Neural progenitor cell (in vitro differentiated cells): ENCODE data around the gene WWOX. TPM values are rescaled to one million over a fixed set of nuclear protein-coding genes. Genes with fewer than 3 reads are reported as not detected.

Experiments used
- DNase-seq: peaks from one replicate; pipeline ENCODE4 v3.0.0-alpha.2; 2016; ENCODE audit warnings: low spot score
- H2AFZ ChIP-seq: fragments of 200-600 bp; sonication (generic); replicated peaks from 2 replicates; pipeline ENCODE4 v1.6.1; 2016; ENCODE audit warnings: antibody characterized with exemption
- H3F3A ChIP-seq: fragments of 200-600 bp; sonication (generic); 2 replicates; pipeline ENCODE4 v1.6.1; 2016; ENCODE audit warnings: antibody characterized with exemption, low read depth
- H3K27ac ChIP-seq: fragments of 200-600 bp; sonication (generic); 2 replicates; pipeline ENCODE4 v1.5.1; 2016; ENCODE audit warnings: mild to moderate bottlenecking
- H3K27me3 ChIP-seq: fragments of 200-600 bp; sonication (generic); 2 replicates; pipeline ENCODE4 v1.6.1; 2016; ENCODE audit warnings: mild to moderate bottlenecking, moderate library complexity
- H3K36me3 ChIP-seq: fragments of 200-600 bp; sonication (generic); 2 replicates; pipeline ENCODE4 v1.5.1; 2016
- H3K4me1 ChIP-seq: fragments of 200-600 bp; sonication (generic); 2 replicates; pipeline ENCODE4 v1.6.1; 2016; ENCODE audit warnings: mixed run types
- H3K4me2 ChIP-seq: fragments of 200-600 bp; sonication (generic); 2 replicates; pipeline ENCODE4 v1.6.1; 2016
- H3K4me3 ChIP-seq: fragments of 200-600 bp; sonication (generic); 2 replicates; pipeline ENCODE4 v1.5.1; 2016
- H3K79me2 ChIP-seq: fragments of 200-600 bp; sonication (generic); 2 replicates; pipeline ENCODE4 v1.6.1; 2016; ENCODE audit warnings: low read depth
- H3K9ac ChIP-seq: fragments of 200-600 bp; sonication (generic); 2 replicates; pipeline ENCODE4 v1.6.1; 2016
- H3K9me3 ChIP-seq: fragments of 200-600 bp; sonication (generic); 2 replicates; pipeline ENCODE4 v1.5.1; 2016; ENCODE audit warnings: low read depth
- H4K20me1 ChIP-seq: fragments of 200-600 bp; sonication (generic); 2 replicates; pipeline ENCODE4 v1.6.1; 2016; ENCODE audit warnings: low read depth
- H3K27ac Mint-ChIP-seq: 3 replicates; pipeline ENCODE4 v1.8.0; 2021; ENCODE audit warnings: mixed read lengths
- H3K27me3 Mint-ChIP-seq: 2 replicates; pipeline ENCODE4 v1.8.0; 2022; ENCODE audit warnings: low read depth, mild to moderate bottlenecking, inconsistent platforms, moderate library complexity, mixed read lengths; ENCODE audit not compliant: insufficient read depth
- H3K36me3 Mint-ChIP-seq: 3 replicates; pipeline ENCODE4 v1.8.0; 2021; ENCODE audit warnings: mixed read lengths
- H3K4me1 Mint-ChIP-seq: 3 replicates; pipeline ENCODE4 v1.8.0; 2021; ENCODE audit warnings: mixed read lengths
- H3K4me3 Mint-ChIP-seq: 3 replicates; pipeline ENCODE4 v1.8.0; 2021; ENCODE audit warnings: mild to moderate bottlenecking, moderate library complexity, mixed read lengths
- H3K9me3 Mint-ChIP-seq: 3 replicates; pipeline ENCODE4 v1.8.0; 2020; ENCODE audit warnings: mixed read lengths
- EZH2 ChIP-seq: fragments of 200-600 bp; sonication (generic); IDR thresholded peaks from 2 replicates; pipeline ENCODE4 v1.6.1; 2017; ENCODE audit warnings: antibody characterized with exemption, mild to moderate bottlenecking, moderate library complexity
- EZH2phosphoT487 ChIP-seq: fragments of 200-600 bp; sonication (generic); IDR thresholded peaks from 2 replicates; pipeline ENCODE4 v1.6.1; 2017; ENCODE audit warnings: antibody characterized with exemption
- total RNA-seq: library from RNA; depleted of rRNA; stranded (reverse); fragments of >200 nt; gene quantifications from 2 replicates; pipeline ENCODE4 v1.2.3, GENCODE V29; 2015; ENCODE audit warnings: low replicate concordance
- TF ChIP-seq, protein P1 (sequence below): fragments of 200-600 bp; sonication (generic); IDR thresholded peaks from 2 replicates; pipeline ENCODE4 v1.5.1; 2017; ENCODE audit warnings: antibody characterized with exemption, mild to moderate bottlenecking

Gene WWOX
- total RNA-seq, 1 donor from 2014 or later, result 63.7 TPM

DNA sequence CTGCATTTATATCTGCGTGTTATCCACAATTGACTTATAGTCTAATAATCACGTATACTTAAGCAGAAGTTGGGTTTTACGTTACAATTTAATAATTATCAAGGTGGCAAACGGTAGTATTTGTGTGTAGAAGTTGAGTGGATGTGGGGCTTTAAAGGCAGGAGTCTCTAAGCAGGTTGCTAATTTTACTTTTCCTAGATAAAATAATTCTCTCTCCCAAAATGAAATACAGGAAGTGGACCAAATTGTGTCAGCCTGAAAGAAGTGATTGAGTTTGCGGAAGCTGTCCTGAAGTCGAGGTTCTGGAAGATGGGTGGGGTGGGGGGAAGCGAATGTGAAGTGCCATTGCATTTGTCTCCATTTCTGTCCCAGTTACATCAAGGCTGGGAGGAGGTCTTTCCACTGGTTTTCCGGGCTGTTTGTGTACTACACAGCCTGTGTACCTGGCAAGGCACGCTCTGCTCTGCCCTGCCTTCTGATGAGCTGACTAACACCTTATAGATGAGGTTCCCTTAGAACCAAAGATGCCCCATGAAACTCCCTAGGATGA, 385.1 kb downstream of the WWOX start:
- Mint-ChIP-seq H3K27me3 (peaks cover 3% of the 10 kb centered on the region), H3K27ac (peak overlapping the region; percentile 87), H3K4me1 (peaks cover 62% of the 10 kb centered on the region), H3K9me3 (peaks cover 2% of the 10 kb centered on the region), H3K4me3 (no peak overlapping the region), H3K36me3 (no peaks in the 10 kb centered on the region)
- no peaks in the 10 kb centered on the region for H3K9me3 ChIP-seq
- H3K9ac ChIP-seq, result no peak overlapping the region
- H3K27me3 ChIP-seq, result no peaks in the 10 kb centered on the region
- no peak overlapping the region for H3K27ac ChIP-seq
- no peak overlapping the region for H3K4me2 ChIP-seq
- H3K4me1 ChIP-seq, result peaks cover 3% of the 10 kb centered on the region
- no peak for DNase-seq
- no peaks in the 10 kb centered on the region for H3K79me2 ChIP-seq
- TF ChIP-seq, protein P1, sequence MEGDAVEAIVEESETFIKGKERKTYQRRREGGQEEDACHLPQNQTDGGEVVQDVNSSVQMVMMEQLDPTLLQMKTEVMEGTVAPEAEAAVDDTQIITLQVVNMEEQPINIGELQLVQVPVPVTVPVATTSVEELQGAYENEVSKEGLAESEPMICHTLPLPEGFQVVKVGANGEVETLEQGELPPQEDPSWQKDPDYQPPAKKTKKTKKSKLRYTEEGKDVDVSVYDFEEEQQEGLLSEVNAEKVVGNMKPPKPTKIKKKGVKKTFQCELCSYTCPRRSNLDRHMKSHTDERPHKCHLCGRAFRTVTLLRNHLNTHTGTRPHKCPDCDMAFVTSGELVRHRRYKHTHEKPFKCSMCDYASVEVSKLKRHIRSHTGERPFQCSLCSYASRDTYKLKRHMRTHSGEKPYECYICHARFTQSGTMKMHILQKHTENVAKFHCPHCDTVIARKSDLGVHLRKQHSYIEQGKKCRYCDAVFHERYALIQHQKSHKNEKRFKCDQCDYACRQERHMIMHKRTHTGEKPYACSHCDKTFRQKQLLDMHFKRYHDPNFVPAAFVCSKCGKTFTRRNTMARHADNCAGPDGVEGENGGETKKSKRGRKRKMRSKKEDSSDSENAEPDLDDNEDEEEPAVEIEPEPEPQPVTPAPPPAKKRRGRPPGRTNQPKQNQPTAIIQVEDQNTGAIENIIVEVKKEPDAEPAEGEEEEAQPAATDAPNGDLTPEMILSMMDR, result no peak
- TF ChIP-seq EZH2 (no peak), EZH2phosphoT487 (no peak)
- H3F3A ChIP-seq, result no peaks in the 10 kb centered on the region
- no peaks in the 10 kb centered on the region for H3K36me3 ChIP-seq
- H2AFZ ChIP-seq, result no peak overlapping the region
- no peaks in the 10 kb centered on the region for H4K20me1 ChIP-seq
- no peak overlapping the region for H3K4me3 ChIP-seq

DNA sequence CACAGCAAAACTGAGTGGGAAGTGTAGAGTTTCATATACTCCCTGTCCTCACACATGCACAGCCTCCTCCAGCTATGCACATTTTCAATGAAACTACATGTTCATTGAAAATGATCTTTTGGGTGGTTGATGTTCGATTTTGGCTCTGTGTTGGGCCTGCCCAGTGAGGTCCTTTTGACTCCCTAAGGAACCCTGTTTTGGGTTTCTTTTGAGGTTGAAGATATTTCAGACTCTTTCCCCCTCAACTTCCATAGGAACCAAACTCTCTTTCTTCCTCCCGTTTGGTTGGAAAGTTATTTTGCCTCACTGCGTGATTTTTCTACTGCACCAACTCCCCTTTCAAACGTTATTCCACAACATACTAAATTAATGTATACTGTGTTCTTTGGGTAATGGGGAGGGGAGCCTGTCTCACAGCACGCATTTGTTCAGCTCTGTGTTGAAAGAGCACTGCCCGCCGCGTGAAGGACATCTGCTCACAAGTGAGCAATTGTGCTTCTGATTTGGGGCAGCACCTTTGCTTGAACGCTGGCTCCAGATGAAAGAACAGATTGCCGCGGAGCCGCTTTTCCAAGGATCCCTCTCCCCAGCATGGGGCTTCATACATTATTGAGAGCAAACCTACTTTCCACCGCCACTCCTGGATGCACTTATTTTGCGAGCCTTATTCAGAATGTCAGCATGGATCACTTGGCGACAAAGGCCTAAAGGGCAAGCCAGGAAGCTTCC, 385.9 kb downstream of the WWOX start:
- Histone ChIP-seq H3K4me3 (no peak overlapping the region), H3K4me1 (no peaks in the 10 kb centered on the region), H3K4me2 (no peak overlapping the region), H3F3A (no peaks in the 10 kb centered on the region), H3K9me3 (no peaks in the 10 kb centered on the region), H3K79me2 (no peaks in the 10 kb centered on the region), H3K27me3 (no peaks in the 10 kb centered on the region), H4K20me1 (no peaks in the 10 kb centered on the region), H2AFZ (no peak overlapping the region), H3K9ac (no peak overlapping the region), H3K27ac (no peak overlapping the region), H3K36me3 (no peaks in the 10 kb centered on the region)
- DNase-seq, result no peak
- Mint-ChIP-seq H3K36me3 (no peaks in the 10 kb centered on the region), H3K27me3 (peaks cover 3% of the 10 kb centered on the region), H3K9me3 (peaks cover 2% of the 10 kb centered on the region), H3K4me3 (no peak overlapping the region), H3K4me1 (peaks cover 63% of the 10 kb centered on the region), H3K27ac (peak overlapping the region; percentile 80)
- TF ChIP-seq, protein P1, result no peak
- TF ChIP-seq EZH2, result no peak
- no peak for TF ChIP-seq EZH2phosphoT487

DNA sequence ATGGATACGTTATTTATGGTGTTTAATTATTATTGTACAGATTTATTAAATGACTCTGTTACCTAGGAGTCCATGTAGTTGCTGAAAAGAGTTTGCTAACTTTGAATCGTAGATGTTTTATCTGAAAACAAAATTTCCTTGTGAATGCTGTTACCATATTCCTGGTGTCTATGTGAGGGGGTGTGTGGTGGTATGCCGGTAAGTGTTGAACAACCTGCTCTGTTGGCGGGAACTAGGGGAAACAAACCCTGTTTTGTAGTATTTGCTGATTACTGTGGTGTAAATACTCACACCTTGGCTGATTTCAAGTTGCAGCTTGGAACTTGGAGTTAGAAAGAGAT, 386.4 kb downstream of the WWOX start:
- no peak overlapping the region for H3K4me3 Mint-ChIP-seq
- no peaks in the 10 kb centered on the region for H3K4me1 ChIP-seq
- H3K4me2 ChIP-seq, result no peak overlapping the region
- no peaks in the 10 kb centered on the region for H4K20me1 ChIP-seq
- peak overlapping the region; percentile 80 for H3K27ac Mint-ChIP-seq
- no peaks in the 10 kb centered on the region for H3F3A ChIP-seq
- no peak overlapping the region for H3K9ac ChIP-seq
- peaks cover 4% of the 10 kb centered on the region for H3K27me3 Mint-ChIP-seq
- H3K36me3 ChIP-seq, result no peaks in the 10 kb centered on the region
- peaks cover 60% of the 10 kb centered on the region for H3K4me1 Mint-ChIP-seq
- no peaks in the 10 kb centered on the region for H3K9me3 ChIP-seq
- DNase-seq, result no peak
- no peaks in the 10 kb centered on the region for H3K27me3 ChIP-seq
- H3K27ac ChIP-seq, result no peak overlapping the region
- no peak overlapping the region for H3K4me3 ChIP-seq
- H3K36me3 Mint-ChIP-seq, result peaks cover 2% of the 10 kb centered on the region
- TF ChIP-seq EZH2phosphoT487 (no peak), EZH2 (no peak)
- TF ChIP-seq, protein P1, result no peak
- peaks cover 2% of the 10 kb centered on the region for H3K9me3 Mint-ChIP-seq
- H3K79me2 ChIP-seq, result no peaks in the 10 kb centered on the region
- H2AFZ ChIP-seq, result no peak overlapping the region
